Measurements from ENCODE around the gene LRRC23.

- TF ChIP-seq, protein P1, sequence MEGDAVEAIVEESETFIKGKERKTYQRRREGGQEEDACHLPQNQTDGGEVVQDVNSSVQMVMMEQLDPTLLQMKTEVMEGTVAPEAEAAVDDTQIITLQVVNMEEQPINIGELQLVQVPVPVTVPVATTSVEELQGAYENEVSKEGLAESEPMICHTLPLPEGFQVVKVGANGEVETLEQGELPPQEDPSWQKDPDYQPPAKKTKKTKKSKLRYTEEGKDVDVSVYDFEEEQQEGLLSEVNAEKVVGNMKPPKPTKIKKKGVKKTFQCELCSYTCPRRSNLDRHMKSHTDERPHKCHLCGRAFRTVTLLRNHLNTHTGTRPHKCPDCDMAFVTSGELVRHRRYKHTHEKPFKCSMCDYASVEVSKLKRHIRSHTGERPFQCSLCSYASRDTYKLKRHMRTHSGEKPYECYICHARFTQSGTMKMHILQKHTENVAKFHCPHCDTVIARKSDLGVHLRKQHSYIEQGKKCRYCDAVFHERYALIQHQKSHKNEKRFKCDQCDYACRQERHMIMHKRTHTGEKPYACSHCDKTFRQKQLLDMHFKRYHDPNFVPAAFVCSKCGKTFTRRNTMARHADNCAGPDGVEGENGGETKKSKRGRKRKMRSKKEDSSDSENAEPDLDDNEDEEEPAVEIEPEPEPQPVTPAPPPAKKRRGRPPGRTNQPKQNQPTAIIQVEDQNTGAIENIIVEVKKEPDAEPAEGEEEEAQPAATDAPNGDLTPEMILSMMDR (conservative IDR thresholded peaks at IDR 0.05 in 1 of 2, IDR thresholded peaks at IDR 0.05 in 1 of 2; ENCODE audit: extremely low read depth in 1 of 2, insufficient read depth in 1 of 2, low read depth in 1 of 2, low read length in 2 of 2), result no peak
- no peak for TF ChIP-seq EZH2 (IDR thresholded peaks at IDR 0.05; ENCODE audit: borderline replicate concordance, low read length)
Measured at GRCh38 chr12:6961278-6961694, 56.7 kb downstream of the LRRC23 start.
